ENCODE results near the gene ST3GAL3. TPM values are rescaled to one million over a fixed set of nuclear protein-coding genes. Genes with fewer than 3 reads are reported as not detected.

The ST3GAL3 gene
- total and polyA plus RNA-seq, 2 donors (not counting 3 experiments of a cell fraction or from before 2014, with no cell fraction given): 14.3 to 35.8 TPM

DNA sequence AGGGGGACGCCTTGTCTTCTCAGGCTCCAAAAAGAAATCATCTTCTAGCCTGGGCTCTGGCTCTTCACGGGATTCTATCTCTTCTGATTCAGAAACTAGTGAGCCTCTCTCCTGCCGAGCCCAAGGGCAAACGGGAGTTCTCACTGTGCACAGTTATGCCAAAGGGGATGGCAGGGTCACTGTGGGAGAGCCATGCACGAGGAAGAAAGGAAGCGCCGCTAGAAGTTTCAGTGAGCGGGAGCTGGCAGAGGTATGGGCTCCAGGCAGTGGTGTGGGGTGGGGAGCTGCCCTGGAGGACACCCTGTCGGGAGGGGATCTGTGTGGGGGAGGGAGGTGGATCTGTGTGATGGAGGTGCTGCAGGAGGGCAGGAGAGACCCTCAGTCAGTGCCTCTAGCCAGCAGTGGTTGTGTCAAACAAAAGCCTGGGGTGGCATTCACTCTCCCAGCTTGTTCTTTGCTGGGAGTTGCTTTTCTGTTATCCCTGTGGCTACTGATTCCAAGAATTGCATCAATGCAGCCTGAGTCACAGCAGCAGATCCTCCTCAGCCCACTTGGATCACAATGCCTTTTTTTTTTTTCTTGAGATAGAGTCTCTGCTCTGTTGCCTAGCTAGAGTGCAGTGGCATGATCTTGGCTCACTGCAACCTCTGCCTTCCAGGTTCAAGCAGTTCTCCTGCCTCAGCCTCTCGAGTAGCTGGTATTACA lies 35.6 kb upstream of the ST3GAL3 start:
- no peak overlapping the region for H3K4me3 ChIP-seq (replicated peaks in 1 of 3; ENCODE audit: insufficient read depth in 1 of 3, low read depth in 1 of 3, low read length in 3 of 3)
- no peaks in the 10 kb centered on the region for H3K27me3 ChIP-seq (ENCODE audit: control insufficient read depth in 2 of 2, insufficient read depth in 2 of 2, low read length in 2 of 2)
- H3K9me3 ChIP-seq (replicated peaks; ENCODE audit: control insufficient read depth, insufficient read depth, low read length): no peaks in the 10 kb centered on the region
- H3K9ac ChIP-seq (replicated peaks; ENCODE audit: extremely low read depth, insufficient read depth, low read length): no peak overlapping the region
- no peak overlapping the region for H2AFZ ChIP-seq (ENCODE audit: low read depth, low read length)
- H3K79me2 ChIP-seq (ENCODE audit: control insufficient read depth, insufficient read depth, low read length): no peaks in the 10 kb centered on the region
- no peaks in the 10 kb centered on the region for H4K20me1 ChIP-seq (replicated peaks; ENCODE audit: control insufficient read depth, extremely low read depth, insufficient read depth, low read length)
- TF ChIP-seq EZH2 (IDR thresholded peaks at IDR 0.05; ENCODE audit: borderline replicate concordance, low read depth, low read length, severe bottlenecking): no peak
- no peak for TF ChIP-seq GATA2 (IDR thresholded peaks at IDR 0.05; ENCODE audit: insufficient read depth, insufficient read length, low read depth, low read length)
- TF ChIP-seq, protein P1, sequence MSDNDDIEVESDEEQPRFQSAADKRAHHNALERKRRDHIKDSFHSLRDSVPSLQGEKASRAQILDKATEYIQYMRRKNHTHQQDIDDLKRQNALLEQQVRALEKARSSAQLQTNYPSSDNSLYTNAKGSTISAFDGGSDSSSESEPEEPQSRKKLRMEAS (IDR thresholded peaks at IDR 0.05; ENCODE audit: insufficient read depth, insufficient read length): no peak
- no peak for TF ChIP-seq MYC (IDR thresholded peaks at IDR 0.05; ENCODE audit: low read depth, low read length)
- TF ChIP-seq JUN (IDR thresholded peaks at IDR 0.05; ENCODE audit: borderline replicate concordance, insufficient read depth, insufficient read length, low read depth): no peak
- TF ChIP-seq POLR2AphosphoS5 (IDR thresholded peaks at IDR 0.05; ENCODE audit: insufficient read depth, low read depth, low read length): no peak
- no peak for TF ChIP-seq POLR2A (IDR thresholded peaks at IDR 0.05; ENCODE audit: low read depth, low read length)
- TF ChIP-seq FOS (IDR thresholded peaks at IDR 0.05; ENCODE audit: borderline replicate concordance, insufficient read depth, low read length): no peak
- TF ChIP-seq, protein P2, sequence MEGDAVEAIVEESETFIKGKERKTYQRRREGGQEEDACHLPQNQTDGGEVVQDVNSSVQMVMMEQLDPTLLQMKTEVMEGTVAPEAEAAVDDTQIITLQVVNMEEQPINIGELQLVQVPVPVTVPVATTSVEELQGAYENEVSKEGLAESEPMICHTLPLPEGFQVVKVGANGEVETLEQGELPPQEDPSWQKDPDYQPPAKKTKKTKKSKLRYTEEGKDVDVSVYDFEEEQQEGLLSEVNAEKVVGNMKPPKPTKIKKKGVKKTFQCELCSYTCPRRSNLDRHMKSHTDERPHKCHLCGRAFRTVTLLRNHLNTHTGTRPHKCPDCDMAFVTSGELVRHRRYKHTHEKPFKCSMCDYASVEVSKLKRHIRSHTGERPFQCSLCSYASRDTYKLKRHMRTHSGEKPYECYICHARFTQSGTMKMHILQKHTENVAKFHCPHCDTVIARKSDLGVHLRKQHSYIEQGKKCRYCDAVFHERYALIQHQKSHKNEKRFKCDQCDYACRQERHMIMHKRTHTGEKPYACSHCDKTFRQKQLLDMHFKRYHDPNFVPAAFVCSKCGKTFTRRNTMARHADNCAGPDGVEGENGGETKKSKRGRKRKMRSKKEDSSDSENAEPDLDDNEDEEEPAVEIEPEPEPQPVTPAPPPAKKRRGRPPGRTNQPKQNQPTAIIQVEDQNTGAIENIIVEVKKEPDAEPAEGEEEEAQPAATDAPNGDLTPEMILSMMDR (IDR thresholded peaks at IDR 0.05; ENCODE audit: extremely low read depth in 1 of 2, insufficient read depth in 1 of 2, low read depth in 1 of 2, low read length in 2 of 2): no peak
- BruUV-seq (replicated peaks): no TSS peak
- DNase-seq (ENCODE audit: low read depth, low spot score) (no peak), FAIRE-seq (no peak)
- H3K27ac ChIP-seq (ENCODE audit: insufficient read depth, low read depth, low read length): no peak overlapping the region
- no peaks in the 10 kb centered on the region for H3K9me1 ChIP-seq (replicated peaks; ENCODE audit: control insufficient read depth, extremely low read depth, insufficient read depth, low read length)
- peaks cover 36 to 50% of the 10 kb centered on the region in 2 experiments for H3K36me3 ChIP-seq (ENCODE audit: control insufficient read depth in 2 of 2, extremely low read depth in 1 of 2, insufficient read depth in 2 of 2, low read length in 2 of 2)
- H3K4me2 ChIP-seq (ENCODE audit: insufficient read depth, low read length): no peak overlapping the region
- POLR2A ChIA-PET: interaction anchor here (1.1 kb wide), 1 partner anchor 21 kb away, joined by 3 read pairs; the partner anchor contains the start of gene KDM4A
- intact Hi-C loops (cut with micrococcal nuclease) (no loop called here), dilution Hi-C loops (cut with MboI; ENCODE audit: extremely low pct_ligation_motif_present, low sequenced_read_pairs) (no loop called here)
- CTCF ChIA-PET: interaction anchor here (1.1 to 1.2 kb wide), 2 partner anchors 19 to 263 kb away, joined by 3 to 4 read pairs; no protein-coding TSS in a partner anchor
- H3K4me1 ChIP-seq (ENCODE audit: control insufficient read depth, extremely low read depth, insufficient read depth, low read length): no peaks in the 10 kb centered on the region
